ENCODE data around the gene PGS1. TPM values are rescaled to one million over a fixed set of nuclear protein-coding genes. Genes with fewer than 3 reads are reported as not detected.

Gene PGS1, protein sequence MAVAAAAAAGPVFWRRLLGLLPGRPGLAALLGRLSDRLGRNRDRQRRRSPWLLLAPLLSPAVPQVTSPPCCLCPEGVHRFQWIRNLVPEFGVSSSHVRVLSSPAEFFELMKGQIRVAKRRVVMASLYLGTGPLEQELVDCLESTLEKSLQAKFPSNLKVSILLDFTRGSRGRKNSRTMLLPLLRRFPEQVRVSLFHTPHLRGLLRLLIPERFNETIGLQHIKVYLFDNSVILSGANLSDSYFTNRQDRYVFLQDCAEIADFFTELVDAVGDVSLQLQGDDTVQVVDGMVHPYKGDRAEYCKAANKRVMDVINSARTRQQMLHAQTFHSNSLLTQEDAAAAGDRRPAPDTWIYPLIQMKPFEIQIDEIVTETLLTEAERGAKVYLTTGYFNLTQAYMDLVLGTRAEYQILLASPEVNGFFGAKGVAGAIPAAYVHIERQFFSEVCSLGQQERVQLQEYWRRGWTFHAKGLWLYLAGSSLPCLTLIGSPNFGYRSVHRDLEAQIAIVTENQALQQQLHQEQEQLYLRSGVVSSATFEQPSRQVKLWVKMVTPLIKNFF
- 65.4 TPM for total RNA-seq
- 15.6 TPM for polyA plus RNA-seq (ENCODE audit: insufficient read depth, low read depth, low replicate concordance)
- long read RNA-seq, donor 1, partial matches to known transcripts: 0 of 4 reads
- long read RNA-seq, donor 1, other reads (novel, unspliced or antisense): 0 of 4 reads
- long read RNA-seq, donor 2, partial matches to known transcripts: 0 of 2 reads
- long read RNA-seq, donor 2, other reads (novel, unspliced or antisense): 0 of 2 reads
- long read RNA-seq, donor 3, partial matches to known transcripts: 0 of 2 reads
- long read RNA-seq, donor 3, other reads (novel, unspliced or antisense): 0 of 2 reads
- long read RNA-seq, donor 4, partial matches to known transcripts: 0 of 3 reads
- long read RNA-seq, donor 4, other reads (novel, unspliced or antisense): 0 of 3 reads
- long read RNA-seq, donor 5, partial matches to known transcripts: 0 of 1 reads
- long read RNA-seq, donor 5, other reads (novel, unspliced or antisense): 0 of 1 reads
- long read RNA-seq, donor 6: 0 reads
- long read RNA-seq, donor 7, transcript PGS1-201 (10 exons, 2,201 nt): major isoform, 15 of 57 reads
- long read RNA-seq, donor 7, partial matches to known transcripts: 1 of 57 reads
- long read RNA-seq, donor 7, other reads (novel, unspliced or antisense): 40 of 57 reads
- long read RNA-seq, donor 8, partial matches to known transcripts: 0 of 3 reads
- long read RNA-seq, donor 8, other reads (novel, unspliced or antisense): 0 of 3 reads
- long read RNA-seq, donor 9, transcript PGS1-201 (10 exons, 2,201 nt): major isoform, 7 of 7 reads
- long read RNA-seq, donor 9, partial matches to known transcripts: 0 of 7 reads
- long read RNA-seq, donor 9, other reads (novel, unspliced or antisense): 0 of 7 reads
- long read RNA-seq, donor 10, partial matches to known transcripts: 0 of 5 reads
- long read RNA-seq, donor 10, other reads (novel, unspliced or antisense): 0 of 5 reads

DNA sequence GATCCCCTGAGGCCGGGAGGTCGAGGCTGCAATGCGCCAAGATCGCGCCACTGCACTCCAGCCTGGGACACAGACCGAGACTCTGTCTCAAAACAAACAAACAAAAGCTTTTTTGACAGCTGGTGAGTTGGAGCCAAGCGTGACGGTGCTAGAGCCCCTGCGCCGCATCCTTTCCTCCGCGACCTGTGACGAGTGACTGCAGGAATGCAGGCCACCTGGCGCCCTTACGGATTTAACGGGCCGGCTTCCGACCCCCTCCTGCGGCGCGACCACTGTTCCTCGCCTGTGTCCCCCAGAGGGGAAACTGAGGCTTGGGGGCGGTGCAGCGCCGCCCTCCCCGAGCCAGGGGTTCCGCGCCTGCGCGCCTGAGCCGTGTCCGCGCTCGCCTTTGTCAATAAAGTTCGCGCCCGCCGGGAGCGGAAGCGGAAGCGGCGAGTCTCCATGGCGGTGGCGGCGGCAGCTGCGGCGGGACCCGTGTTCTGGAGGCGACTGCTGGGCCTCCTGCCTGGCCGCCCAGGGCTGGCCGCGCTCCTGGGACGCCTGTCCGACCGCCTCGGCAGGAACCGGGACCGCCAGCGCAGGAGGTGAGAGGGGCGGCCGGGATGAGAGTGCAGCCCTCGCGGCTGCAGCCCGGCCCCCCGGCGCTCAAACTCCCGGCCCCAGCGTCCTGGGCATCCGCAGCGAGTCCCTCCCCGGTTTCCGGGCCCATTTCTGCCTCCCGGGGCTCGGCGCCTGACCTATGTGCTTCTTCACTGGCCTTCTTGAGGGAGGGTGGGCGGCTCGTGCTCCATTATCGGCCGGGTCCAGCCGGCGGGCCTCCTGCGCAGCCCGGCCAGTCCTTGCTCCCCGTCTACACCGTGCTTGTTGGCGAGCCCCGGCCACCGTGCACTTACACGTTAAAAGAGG lies at the start of gene PGS1:
Gene PGS1 (plus strand): TSS at position 425 of the 906 bp plus-strand sequence. CDS start 17 bp downstream, at position 442.
- DNase-seq: peak; percentile 80 to 95 (median 88)
- H3K4me3 ChIP-seq (ENCODE audit: low read length in 3 of 3): peak within 1 kb of the TSS; percentile 80 to 94 (median 86)
- intact Hi-C loops (cut with DNase I): no loop called here
- peaks cover 0 to 13% (median 0%) of the 10 kb centered on the region in 3 donors for H3K36me3 ChIP-seq (ENCODE audit: control insufficient read depth in 2 of 3, insufficient read depth in 3 of 3, low read length in 3 of 3)
- peak within 1 kb of the TSS; percentile 71 to 92 (median 88) for H3K9ac ChIP-seq (ENCODE audit: low read length in 3 of 3)
- TF ChIP-seq, protein P1, sequence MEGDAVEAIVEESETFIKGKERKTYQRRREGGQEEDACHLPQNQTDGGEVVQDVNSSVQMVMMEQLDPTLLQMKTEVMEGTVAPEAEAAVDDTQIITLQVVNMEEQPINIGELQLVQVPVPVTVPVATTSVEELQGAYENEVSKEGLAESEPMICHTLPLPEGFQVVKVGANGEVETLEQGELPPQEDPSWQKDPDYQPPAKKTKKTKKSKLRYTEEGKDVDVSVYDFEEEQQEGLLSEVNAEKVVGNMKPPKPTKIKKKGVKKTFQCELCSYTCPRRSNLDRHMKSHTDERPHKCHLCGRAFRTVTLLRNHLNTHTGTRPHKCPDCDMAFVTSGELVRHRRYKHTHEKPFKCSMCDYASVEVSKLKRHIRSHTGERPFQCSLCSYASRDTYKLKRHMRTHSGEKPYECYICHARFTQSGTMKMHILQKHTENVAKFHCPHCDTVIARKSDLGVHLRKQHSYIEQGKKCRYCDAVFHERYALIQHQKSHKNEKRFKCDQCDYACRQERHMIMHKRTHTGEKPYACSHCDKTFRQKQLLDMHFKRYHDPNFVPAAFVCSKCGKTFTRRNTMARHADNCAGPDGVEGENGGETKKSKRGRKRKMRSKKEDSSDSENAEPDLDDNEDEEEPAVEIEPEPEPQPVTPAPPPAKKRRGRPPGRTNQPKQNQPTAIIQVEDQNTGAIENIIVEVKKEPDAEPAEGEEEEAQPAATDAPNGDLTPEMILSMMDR (IDR thresholded peaks at IDR 0.05; ENCODE audit: borderline replicate concordance, extremely low read depth, insufficient read depth): no peak
- H3K4me1 ChIP-seq (ENCODE audit: control insufficient read depth in 2 of 3, insufficient read depth in 2 of 3, low read depth in 1 of 3, low read length in 3 of 3): peaks cover 0 to 19% (median 15%) of the 10 kb centered on the region in 3 donors
- no peak for FAIRE-seq
- peak within 1 kb of the TSS; percentile 83 to 88 for H3K27ac ChIP-seq (ENCODE audit: low read depth in 2 of 2, low read length in 2 of 2)
- no peaks in the 10 kb centered on the region for H3K27me3 ChIP-seq (ENCODE audit: control insufficient read depth, insufficient read depth, low read length)
- H3K9me3 ChIP-seq (ENCODE audit: control insufficient read depth in 2 of 3, insufficient read depth in 1 of 3, low read length in 3 of 3): no peaks in the 10 kb centered on the region

DNA sequence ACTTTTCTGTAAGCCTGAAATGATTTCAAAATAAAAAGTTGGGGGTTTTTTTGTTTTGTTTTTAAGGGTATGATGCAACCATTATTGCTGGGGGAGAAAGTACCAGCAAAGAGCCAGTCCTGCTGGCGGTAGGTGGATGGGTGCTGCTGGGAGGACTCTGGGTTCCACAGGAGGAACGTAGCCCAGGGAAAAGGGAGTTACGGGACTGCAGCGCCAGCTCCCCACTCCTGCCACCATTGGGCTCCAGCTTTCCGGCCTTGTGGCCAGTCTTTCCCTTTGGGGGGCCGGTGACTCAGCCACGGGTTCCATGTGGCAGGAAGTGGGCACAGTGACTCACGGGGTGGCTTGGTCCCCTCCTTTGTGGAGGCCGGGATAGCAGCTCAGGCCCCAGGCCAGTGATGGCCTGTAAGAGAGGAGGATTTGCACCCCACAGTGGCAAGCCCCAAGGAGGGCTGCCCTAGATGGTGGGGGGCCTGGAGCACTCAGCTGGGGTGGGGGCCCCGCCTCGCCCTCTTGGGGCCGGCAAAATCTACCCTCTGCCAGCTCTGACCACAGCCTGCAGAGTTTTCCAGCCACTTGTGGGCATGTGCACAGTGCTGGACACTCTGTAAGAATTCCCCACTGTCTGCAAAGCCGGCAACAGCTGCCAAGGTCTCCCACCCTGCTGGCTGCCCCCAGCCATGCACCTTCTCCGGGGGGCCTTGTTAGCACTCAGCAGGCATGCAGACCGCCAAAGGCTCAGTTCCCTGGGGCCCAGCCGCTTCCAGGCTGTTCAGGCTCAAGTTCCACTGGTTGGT lies 49.0 kb upstream of the PGS1 start:
- intact Hi-C loops (cut with DNase I): no loop called here
- TF ChIP-seq, protein P1 (IDR thresholded peaks at IDR 0.05; ENCODE audit: borderline replicate concordance, extremely low read depth, insufficient read depth): no peak
- no peak for FAIRE-seq
- Histone ChIP-seq H3K9me3 (ENCODE audit: control insufficient read depth in 2 of 3, insufficient read depth in 1 of 3, low read length in 3 of 3) (no peaks in the 10 kb centered on the region), H3K9ac (ENCODE audit: low read length in 3 of 3) (no peak overlapping the region), H3K4me3 (ENCODE audit: low read length in 3 of 3) (no peak overlapping the region), H3K36me3 (ENCODE audit: control insufficient read depth in 2 of 3, insufficient read depth in 3 of 3, low read length in 3 of 3) (no peaks in the 10 kb centered on the region), H3K4me1 (ENCODE audit: control insufficient read depth in 2 of 3, insufficient read depth in 2 of 3, low read depth in 1 of 3, low read length in 3 of 3) (peaks cover 2 to 5% (median 2%) of the 10 kb centered on the region in 3 donors), H3K27ac (ENCODE audit: low read depth in 2 of 2, low read length in 2 of 2) (no peak overlapping the region), H3K27me3 (ENCODE audit: control insufficient read depth, insufficient read depth, low read length) (no peaks in the 10 kb centered on the region)
- peak in 1 of 5 donors; percentile 69 for DNase-seq

Data from kidney (tissue), 22 donors.